HEK293 (cell line): Measurements from ENCODE around the gene NSMCE1.
A peak's percentile ranks its signal among the peaks of the same experiment; 100 is the strongest.

Source experiments
- CTCF ChIA-PET: fragments of 350-600 bp; formaldehyde crosslinking; extraction: SDS; loops from one replicate; lab custom pipeline; 2021; ENCODE audit warnings: antibody characterized with exemption; lab: Yijun Ruan, JAX
- POLR2A ChIA-PET: fragments of 300-600 bp; formaldehyde crosslinking; extraction: SDS; loops from one replicate; lab custom pipeline; 2020; ENCODE audit warnings: antibody characterized with exemption, inconsistent platforms; lab: Yijun Ruan, JAX
- H3K27ac ChIP-seq: fragments of 200-500 bp; sonication (Bioruptor generic); 2 replicates; pipeline ENCODE4 v1.5.1; 2014; ENCODE audit warnings: low read depth, low read length, control low read depth, inconsistent platforms; ENCODE audit errors: extremely low read depth
- H3K36me3 ChIP-seq, 2 experiments: fragments of 200-500 bp in 1 of 2; sonication (Bioruptor generic) in 1 of 2; 1 replicate in 1 of 2; 2 replicates in 1 of 2; pipeline ENCODE4 v1.5.1; 2014 to 2017; ENCODE audit warnings: inconsistent platforms in 2 of 2, low read length in 2 of 2; ENCODE audit not compliant: control insufficient read depth in 2 of 2, insufficient read depth in 1 of 2
- H3K4me1 ChIP-seq: fragments of 200-500 bp; sonication (Bioruptor generic); 2 replicates; pipeline ENCODE4 v1.5.1; 2014; ENCODE audit warnings: mild to moderate bottlenecking, low read length, inconsistent platforms; ENCODE audit not compliant: control insufficient read depth, insufficient read depth
- H3K4me3 ChIP-seq: 2 replicates; pipeline ENCODE4 v1.5.1; 2011; ENCODE audit warnings: low read depth, mild to moderate bottlenecking, control low read depth, low read length, moderate library complexity
- H3K9me3 ChIP-seq: fragments of 200-500 bp; sonication (Bioruptor generic); 2 replicates; pipeline ENCODE4 v1.5.1; 2014; ENCODE audit warnings: low read depth, low read length, inconsistent platforms; ENCODE audit not compliant: control insufficient read depth, insufficient read depth
- CTCF ChIP-seq: fragments of 450-650 bp; formaldehyde crosslinking; IDR thresholded peaks from 2 replicates; pipeline ENCODE4 v1.5.1; 2016; ENCODE audit warnings: missing biosample characterization, missing genetic modification characterization
- EGR2 ChIP-seq: fragments of 450-650 bp; formaldehyde crosslinking; IDR thresholded peaks from 2 replicates; pipeline ENCODE4 v1.5.1; 2016; ENCODE audit warnings: low read depth, missing biosample characterization, missing genetic modification characterization
- GFI1B ChIP-seq: fragments of 450-650 bp; formaldehyde crosslinking; IDR thresholded peaks from 2 replicates; pipeline ENCODE4 v1.5.1; 2016; ENCODE audit warnings: missing biosample characterization, missing genetic modification characterization
- GLIS1 ChIP-seq: fragments of 450-650 bp; formaldehyde crosslinking; IDR thresholded peaks from 2 replicates; pipeline ENCODE4 v1.5.1; 2016; ENCODE audit warnings: missing biosample characterization, missing genetic modification characterization
- GLIS2 ChIP-seq: fragments of 450-650 bp; formaldehyde crosslinking; IDR thresholded peaks from 2 replicates; pipeline ENCODE4 v1.5.1; 2016; ENCODE audit warnings: missing biosample characterization, missing genetic modification characterization
- HOXA7 ChIP-seq: sonication (generic); formaldehyde crosslinking; IDR thresholded peaks from 2 replicates; pipeline ENCODE4 v1.8.1; 2022; ENCODE audit warnings: missing genetic modification reagents, borderline replicate concordance
- KLF1 ChIP-seq: fragments of 450-650 bp; formaldehyde crosslinking; IDR thresholded peaks from 2 replicates; pipeline ENCODE4 v1.5.1; 2016; ENCODE audit warnings: missing biosample characterization, missing genetic modification characterization
- OSR2 ChIP-seq: fragments of 450-650 bp; formaldehyde crosslinking; IDR thresholded peaks from 2 replicates; pipeline ENCODE4 v1.5.1; 2016; ENCODE audit warnings: missing biosample characterization, missing genetic modification characterization
- PATZ1 ChIP-seq: fragments of 450-650 bp; formaldehyde crosslinking; IDR thresholded peaks from 2 replicates; pipeline ENCODE4 v1.5.1; 2016; ENCODE audit warnings: missing biosample characterization, missing genetic modification characterization
- PRDM1 ChIP-seq: fragments of 450-650 bp; formaldehyde crosslinking; IDR thresholded peaks from 2 replicates; pipeline ENCODE4; 2016; ENCODE audit warnings: missing biosample characterization, missing genetic modification characterization
- PRDM10 ChIP-seq: fragments of 450-650 bp; formaldehyde crosslinking; IDR thresholded peaks from 2 replicates; pipeline ENCODE4 v1.5.1; 2016; ENCODE audit warnings: missing biosample characterization, missing genetic modification characterization
- RBAK ChIP-seq: fragments of 450-650 bp; formaldehyde crosslinking; IDR thresholded peaks from 2 replicates; pipeline ENCODE4 v1.5.1; 2016; ENCODE audit warnings: missing biosample characterization, missing genetic modification characterization
- SP2 ChIP-seq: fragments of 450-650 bp; formaldehyde crosslinking; IDR thresholded peaks from 2 replicates; pipeline ENCODE4 v1.5.1; 2016; ENCODE audit warnings: missing biosample characterization, missing genetic modification characterization
- TRIM28 ChIP-seq: IDR thresholded peaks from 2 replicates; pipeline ENCODE4 v1.6.1; 2011; ENCODE audit warnings: low read length, control low read depth, borderline replicate concordance
- ZBTB1 ChIP-seq: fragments of 450-650 bp; formaldehyde crosslinking; IDR thresholded peaks from 2 replicates; pipeline ENCODE4 v1.5.1; 2016; ENCODE audit warnings: missing biosample characterization, missing genetic modification characterization
- ZNF155 ChIP-seq: fragments of 450-650 bp; formaldehyde crosslinking; IDR thresholded peaks from 2 replicates; pipeline ENCODE4 v1.5.1; 2016; ENCODE audit warnings: missing biosample characterization, missing genetic modification characterization
- ZNF335 ChIP-seq: fragments of 450-650 bp; formaldehyde crosslinking; conservative IDR thresholded peaks from 2 replicates; pipeline ENCODE4 v1.5.1; 2016; ENCODE audit warnings: missing biosample characterization, missing genetic modification characterization
- ZNF37A ChIP-seq: fragments of 450-650 bp; IDR thresholded peaks from 2 replicates; pipeline ENCODE4 v1.5.1; 2018; ENCODE audit warnings: missing biosample characterization, missing genetic modification characterization
- ZNF416 ChIP-seq: fragments of 450-650 bp; formaldehyde crosslinking; IDR thresholded peaks from 2 replicates; pipeline ENCODE4 v1.5.1; 2016; ENCODE audit warnings: missing biosample characterization, missing genetic modification characterization
- ZNF580 ChIP-seq: fragments of 450-650 bp; formaldehyde crosslinking; IDR thresholded peaks from 2 replicates; pipeline ENCODE4 v1.5.1; 2016; ENCODE audit warnings: missing biosample characterization, missing genetic modification characterization
- ZNF600 ChIP-seq: fragments of 450-650 bp; formaldehyde crosslinking; IDR thresholded peaks from 2 replicates; pipeline ENCODE4 v1.5.1; 2016; ENCODE audit warnings: missing biosample characterization, missing genetic modification characterization
- ZNF610 ChIP-seq: fragments of 450-650 bp; formaldehyde crosslinking; IDR thresholded peaks from 2 replicates; pipeline ENCODE4 v1.5.1; 2016; ENCODE audit warnings: missing biosample characterization, missing genetic modification characterization, borderline replicate concordance
- ZNF621 ChIP-seq: fragments of 450-650 bp; formaldehyde crosslinking; IDR thresholded peaks from 2 replicates; pipeline ENCODE4 v1.5.1; 2017; ENCODE audit warnings: missing biosample characterization, missing genetic modification characterization
- ZNF629 ChIP-seq: fragments of 450-650 bp; formaldehyde crosslinking; IDR thresholded peaks from 2 replicates; pipeline ENCODE4 v1.5.1; 2017; ENCODE audit warnings: missing biosample characterization, missing genetic modification characterization
- ZNF654 ChIP-seq: fragments of 450-650 bp; formaldehyde crosslinking; IDR thresholded peaks from 2 replicates; pipeline ENCODE4 v1.5.1; 2016; ENCODE audit warnings: low read depth, missing biosample characterization, missing genetic modification characterization
- ZNF658 ChIP-seq: fragments of 450-650 bp; formaldehyde crosslinking; IDR thresholded peaks from 2 replicates; pipeline ENCODE4; 2016; ENCODE audit warnings: missing biosample characterization, missing genetic modification characterization
- ZNF704 ChIP-seq: fragments of 450-650 bp; formaldehyde crosslinking; IDR thresholded peaks from 2 replicates; pipeline ENCODE4 v1.5.1; 2016; ENCODE audit warnings: missing biosample characterization, missing genetic modification characterization
- ZNF830 ChIP-seq: fragments of 450-650 bp; IDR thresholded peaks from 2 replicates; pipeline ENCODE4 v1.5.0; 2018; ENCODE audit warnings: missing biosample characterization, missing genetic modification characterization, low read depth, mild to moderate bottlenecking, moderate library complexity
- ZSCAN30 ChIP-seq: fragments of 450-650 bp; IDR thresholded peaks from 2 replicates; pipeline ENCODE4 v1.5.1; 2018; ENCODE audit warnings: missing biosample characterization, mild to moderate bottlenecking, missing genetic modification characterization, moderate library complexity

The NSMCE1 gene

GRCh38 chr16:27235055-27235937 lies 33.3 kb downstream of the NSMCE1 start:
- ChIA-PET POLR2A (interaction anchor here (0.6 to 0.8 kb wide), 2 partner anchors 34 to 133 kb away, joined by 3 read pairs; no protein-coding TSS in a partner anchor), CTCF (interaction anchor here (0.6 to 4.4 kb wide), 35 partner anchors 9 to 597 kb away, joined by 3 to 83 read pairs (median 4); partner anchors contain the start of gene KDM8)
- Histone ChIP-seq H3K4me3 (no peak overlapping the region), H3K9me3 (no peaks in the 10 kb centered on the region), H3K27ac (no peak overlapping the region), H3K36me3 (peaks cover 0 to 36% of the 10 kb centered on the region in 2 experiments; a peak in 1 of 3 replicates), H3K4me1 (peaks cover 4% of the 10 kb centered on the region; the same call in 1 of the 2 replicates)
- peak; percentile 33; the same call in 1 of the 2 replicates for TF ChIP-seq OSR2
- TF ChIP-seq ZBTB1 (tag by site-specific recombination) = no peak
- peak; percentile 56 for TF ChIP-seq ZNF335 (tag by site-specific recombination)
- no peak for TF ChIP-seq ZNF580 (tag by site-specific recombination)
- no peak for TF ChIP-seq ZNF704 (tag by site-specific recombination)
- no peak for TF ChIP-seq ZNF830 (tag by site-specific recombination)
- TF ChIP-seq GFI1B (tag by site-specific recombination) = 0 out of 2 replicates have a peak, but pooled peaks have one; percentile 36
- no peak for TF ChIP-seq ZNF610 (tag by site-specific recombination)
- no peak for TF ChIP-seq ZNF658
- no peak for TF ChIP-seq ZNF37A (tag by site-specific recombination)
- TF ChIP-seq GLIS1 (tag by site-specific recombination) = peak; percentile 41; the same call in 1 of the 2 replicates
- TF ChIP-seq ZNF621 (tag by site-specific recombination) = no peak
- peak; percentile 40; the same call in 1 of the 2 replicates for TF ChIP-seq PATZ1 (tag by site-specific recombination)
- no peak for TF ChIP-seq ZSCAN30 (tag by site-specific recombination)
- TF ChIP-seq PRDM1 (tag by site-specific recombination) = no peak
- TF ChIP-seq CTCF = peak; percentile 40
- TF ChIP-seq PRDM10 = peak; percentile 80
- peak; percentile 26; the same call in 1 of the 2 replicates for TF ChIP-seq ZNF629 (tag by site-specific recombination)
- TF ChIP-seq RBAK = no peak
- TF ChIP-seq HOXA7 = no peak
- TF ChIP-seq ZNF155 (tag by site-specific recombination) = no peak
- TF ChIP-seq ZNF654 (tag by site-specific recombination) = peak; percentile 80
- TF ChIP-seq ZNF416 (tag by site-specific recombination) = no peak
- TF ChIP-seq TRIM28 = 0 out of 2 replicates have a peak, but pooled peaks have one; percentile 14
- TF ChIP-seq KLF1 = peak; percentile 80
- TF ChIP-seq ZNF600 (tag by site-specific recombination) = peak; percentile 56; the same call in 1 of the 2 replicates
- TF ChIP-seq GLIS2 (tag by site-specific recombination) = 0 out of 2 replicates have a peak, but pooled peaks have one; percentile 13
- TF ChIP-seq SP2 (tag by site-specific recombination) = no peak
- TF ChIP-seq EGR2 (tag by site-specific recombination) = no peak
